Ishikawa (cell line): Measurements from ENCODE around the gene CCNJL.
A peak's percentile ranks its signal among the peaks of the same experiment; 100 is the strongest.

Experiments
- CEBPB ChIP-seq: IDR thresholded peaks from 2 replicates; pipeline ENCODE4 v1.6.1; 2012
- CREB1 ChIP-seq: IDR thresholded peaks from 2 replicates; pipeline ENCODE4 v1.6.1; 2012; ENCODE audit warnings: low read depth
- EGR1 ChIP-seq: IDR thresholded peaks from 2 replicates; pipeline ENCODE4 v1.6.1; 2012
- EP300 ChIP-seq: IDR thresholded peaks from 2 replicates; pipeline ENCODE4 v1.6.1; 2012; ENCODE audit warnings: borderline replicate concordance
- FOXM1 ChIP-seq: IDR thresholded peaks from 2 replicates; pipeline ENCODE4 v1.6.1; 2012; ENCODE audit warnings: low read depth, borderline replicate concordance
- MAX ChIP-seq: IDR thresholded peaks from 2 replicates; pipeline ENCODE4 v1.6.1; 2012
- NFIC ChIP-seq: IDR thresholded peaks from 2 replicates; pipeline ENCODE4 v1.6.1; 2012
- RAD21 ChIP-seq: IDR thresholded peaks from 2 replicates; pipeline ENCODE4 v1.6.1; 2012; ENCODE audit warnings: low read depth
- REST ChIP-seq: IDR thresholded peaks from 2 replicates; pipeline ENCODE4 v1.6.1; 2012; ENCODE audit warnings: low read depth, mild to moderate bottlenecking
- TAF1 ChIP-seq: IDR thresholded peaks from 2 replicates; pipeline ENCODE4 v1.6.1; 2012; ENCODE audit warnings: low read depth, mild to moderate bottlenecking
- TCF12 ChIP-seq: IDR thresholded peaks from 2 replicates; pipeline ENCODE4 v1.6.1; 2012; ENCODE audit warnings: low read depth
- TEAD4 ChIP-seq: IDR thresholded peaks from 2 replicates; pipeline ENCODE4 v1.6.1; 2012
- YY1 ChIP-seq: IDR thresholded peaks from 2 replicates; pipeline ENCODE4 v1.6.1; 2012; ENCODE audit warnings: low read depth
- ZBTB7A ChIP-seq: IDR thresholded peaks from 2 replicates; pipeline ENCODE4 v1.6.1; 2012; ENCODE audit warnings: low read depth
- TF ChIP-seq, protein P1 (sequence below): IDR thresholded peaks from 2 replicates; pipeline ENCODE4 v1.6.1; 2012

CCNJL gene

GRCh38 chr5:160287378-160288051 lies 24.8 kb downstream of the CCNJL start:
- 0 out of 2 replicates have a peak, but pooled peaks have one; percentile 16 for TF ChIP-seq YY1
- TF ChIP-seq MAX = peak; percentile 52
- TF ChIP-seq, protein P1, sequence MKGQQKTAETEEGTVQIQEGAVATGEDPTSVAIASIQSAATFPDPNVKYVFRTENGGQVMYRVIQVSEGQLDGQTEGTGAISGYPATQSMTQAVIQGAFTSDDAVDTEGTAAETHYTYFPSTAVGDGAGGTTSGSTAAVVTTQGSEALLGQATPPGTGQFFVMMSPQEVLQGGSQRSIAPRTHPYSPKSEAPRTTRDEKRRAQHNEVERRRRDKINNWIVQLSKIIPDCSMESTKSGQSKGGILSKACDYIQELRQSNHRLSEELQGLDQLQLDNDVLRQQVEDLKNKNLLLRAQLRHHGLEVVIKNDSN = peak; percentile 49; the same call in 1 of the 2 replicates
- TF ChIP-seq ZBTB7A = peak; percentile 78
- peak; percentile 44; the same call in 1 of the 2 replicates for TF ChIP-seq EP300
- TF ChIP-seq CEBPB = no peak
- no peak for TF ChIP-seq EGR1
- no peak for TF ChIP-seq TAF1
- peak; percentile 71 for TF ChIP-seq TEAD4
- peak; percentile 61; the same call in 1 of the 2 replicates for TF ChIP-seq TCF12
- peak; percentile 14; the same call in 1 of the 2 replicates for TF ChIP-seq RAD21
- no peak for TF ChIP-seq FOXM1
- peak; percentile 85 for TF ChIP-seq NFIC
- no peak for TF ChIP-seq CREB1
- TF ChIP-seq REST = no peak

GRCh38 chr5:160286947-160287346 lies 25.4 kb downstream of the CCNJL start:
- TF ChIP-seq EP300 (no peak), EGR1 (peak; percentile 61)

DNA sequence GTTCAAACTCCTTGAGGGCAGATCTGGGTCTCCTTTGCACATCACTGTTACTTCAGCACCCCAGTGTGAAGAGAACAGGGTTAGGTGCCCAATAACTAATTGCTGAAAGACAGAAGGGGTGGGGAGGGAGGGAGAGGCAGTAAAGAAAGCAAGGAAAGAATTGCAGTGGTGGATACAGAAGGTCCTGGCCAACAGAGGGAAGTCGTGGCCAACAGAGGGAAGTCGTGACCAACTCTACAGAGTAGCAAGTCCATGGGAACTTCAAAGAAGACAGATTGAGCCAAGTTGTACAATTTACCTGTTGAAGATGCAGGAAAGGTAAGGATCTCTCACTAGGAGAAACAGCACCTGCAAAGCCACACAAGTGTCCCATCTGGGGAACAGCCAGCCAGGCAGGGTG lies 27.0 kb downstream of the CCNJL start:
- TF ChIP-seq EP300 = no peak
- no peak for TF ChIP-seq CREB1
- no peak for TF ChIP-seq TCF12
- no peak for TF ChIP-seq TAF1
- TF ChIP-seq RAD21 = no peak
- no peak for TF ChIP-seq FOXM1
- no peak for TF ChIP-seq MAX
- TF ChIP-seq EGR1 = no peak
- no peak for TF ChIP-seq REST
- TF ChIP-seq NFIC = no peak
- no peak for TF ChIP-seq YY1
- TF ChIP-seq TEAD4 = no peak
- no peak for TF ChIP-seq ZBTB7A
- TF ChIP-seq CEBPB = no peak
- TF ChIP-seq, protein P1 = no peak

- TF ChIP-seq FOXM1 (no peak), TCF12 (no peak), REST (no peak), EP300 (no peak), TEAD4 (no peak), ZBTB7A (no peak), YY1 (no peak), TAF1 (no peak), CREB1 (no peak), MAX (no peak)
- TF ChIP-seq, protein P1 = no peak
Observed at GRCh38 chr5:160284291-160284873, 28.0 kb downstream of the CCNJL start.
